H54 (cell line): ENCODE data around the gene TMEM131L.
"Not testable (repeated sequence)": the region's sequence is repeated elsewhere in the genome, so short reads cannot be mapped to it uniquely, and the experiment has no call there.

ENCODE experiments used
- DNase-seq: peaks from one replicate; pipeline ENCODE4 v3.0.0; 2011; ENCODE audit warnings: low spot score, mixed read lengths; ENCODE audit not compliant: insufficient read length
- FAIRE-seq: peaks from 3 replicates; lab custom pipeline; 2011; peaks lifted over from hg19 to GRCh38; lab: Jason Lieb, UNC
- POLR2A ChIP-seq: IDR thresholded peaks from 2 replicates; pipeline ENCODE4 v1.6.1; 2011; ENCODE audit warnings: low read depth, mild to moderate bottlenecking, low read length

TMEM131L gene

DNA sequence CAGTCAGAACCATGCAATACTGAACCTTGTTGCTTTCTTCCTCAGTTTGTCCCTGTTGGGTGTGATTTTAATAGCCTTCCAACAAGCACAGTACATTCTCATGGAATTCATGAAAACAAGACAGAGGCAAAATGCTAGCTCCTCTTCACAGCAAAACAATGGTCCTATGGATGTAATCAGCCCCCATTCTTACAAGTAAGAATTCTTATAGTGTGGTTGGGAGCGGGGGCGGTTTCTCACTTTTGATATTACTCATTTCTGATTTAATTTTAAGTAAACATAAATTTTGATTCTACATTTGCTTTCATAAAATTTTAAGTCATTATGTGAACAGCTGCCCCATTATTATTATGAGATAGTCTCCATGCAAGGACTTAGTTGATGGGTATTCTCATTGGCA is 137.1 kb downstream of the TMEM131L start:
- TF ChIP-seq POLR2A = no peak
- FAIRE-seq = no peak
- no peak for DNase-seq

DNA sequence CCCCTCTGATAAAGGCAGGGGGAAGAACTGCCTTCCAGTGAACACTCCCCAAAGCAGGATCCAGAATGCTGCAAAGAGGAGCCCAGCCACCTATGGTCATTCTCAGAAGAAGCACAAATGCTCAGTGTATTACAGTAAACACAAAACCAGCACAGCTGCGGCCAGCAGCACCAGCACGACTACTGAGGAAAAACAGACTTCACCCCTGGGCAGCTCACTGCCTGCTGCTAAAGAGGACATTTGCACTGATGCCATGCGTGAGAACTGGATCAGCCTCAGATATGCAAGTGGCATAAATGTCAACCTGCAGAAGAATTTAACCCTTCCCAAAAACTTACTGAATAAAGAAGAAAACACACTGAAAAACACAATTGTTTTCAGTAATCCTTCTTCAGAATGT is 137.7 kb downstream of the TMEM131L start:
- no peak for DNase-seq
- no peak for TF ChIP-seq POLR2A
- no peak for FAIRE-seq

DNA sequence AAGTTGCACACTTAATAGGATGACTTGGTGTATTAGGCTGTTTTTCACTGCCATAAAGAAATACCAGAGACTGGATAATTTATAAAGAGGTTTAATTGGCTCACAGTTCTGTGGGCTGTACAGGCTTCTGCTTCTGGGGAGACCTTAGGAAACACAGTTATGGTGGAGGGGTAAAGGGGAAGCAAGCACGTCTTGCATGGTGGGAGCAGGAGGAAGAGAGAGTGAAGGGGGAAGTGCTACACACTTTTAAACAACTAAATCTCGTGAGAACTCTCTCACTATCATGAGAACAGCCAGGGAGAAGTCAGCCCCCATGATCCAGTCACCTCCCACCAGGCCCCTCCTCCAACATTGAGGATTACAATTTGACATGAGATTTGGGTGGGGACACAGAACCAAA is 142.9 kb downstream of the TMEM131L start:
- not testable (repeated sequence) for FAIRE-seq, DNase-seq

DNA sequence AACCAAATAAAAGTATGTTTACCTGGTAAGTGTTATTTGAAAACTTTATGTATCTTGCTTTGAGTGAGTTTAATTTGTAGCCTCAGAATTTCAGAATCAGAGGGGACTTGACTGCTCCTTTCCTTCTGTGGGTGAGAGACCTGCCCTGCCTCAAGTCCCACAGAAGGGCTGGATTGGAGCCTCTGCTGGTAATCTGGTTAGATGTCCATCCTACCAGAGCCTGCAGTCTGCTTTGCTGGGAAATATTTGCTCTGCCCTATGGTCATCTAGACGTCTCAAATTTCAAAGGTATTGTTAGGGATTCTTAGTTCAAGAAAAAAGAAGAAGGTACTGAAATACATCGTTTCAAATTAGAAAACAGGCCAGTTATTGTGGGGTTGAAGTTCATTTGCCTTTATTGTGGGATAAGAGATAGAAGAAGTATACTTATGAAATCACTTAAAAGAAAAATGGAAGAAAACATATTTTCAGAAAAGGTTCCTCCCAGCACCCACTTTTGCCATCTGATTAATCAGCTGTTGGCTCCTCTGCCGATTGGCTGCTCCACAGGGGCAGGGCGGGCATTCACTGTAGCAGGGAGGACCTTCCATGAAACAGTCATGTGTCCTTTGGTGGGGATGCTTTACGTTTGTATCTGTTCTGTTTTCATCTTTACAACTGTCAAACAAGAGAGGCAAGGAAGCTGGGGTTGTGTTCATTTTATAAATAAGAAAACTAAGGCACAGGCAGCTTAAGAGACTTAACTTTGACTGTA is 144.6 kb downstream of the TMEM131L start:
- no peak for TF ChIP-seq POLR2A
- FAIRE-seq (no peak), DNase-seq (no peak)

DNA sequence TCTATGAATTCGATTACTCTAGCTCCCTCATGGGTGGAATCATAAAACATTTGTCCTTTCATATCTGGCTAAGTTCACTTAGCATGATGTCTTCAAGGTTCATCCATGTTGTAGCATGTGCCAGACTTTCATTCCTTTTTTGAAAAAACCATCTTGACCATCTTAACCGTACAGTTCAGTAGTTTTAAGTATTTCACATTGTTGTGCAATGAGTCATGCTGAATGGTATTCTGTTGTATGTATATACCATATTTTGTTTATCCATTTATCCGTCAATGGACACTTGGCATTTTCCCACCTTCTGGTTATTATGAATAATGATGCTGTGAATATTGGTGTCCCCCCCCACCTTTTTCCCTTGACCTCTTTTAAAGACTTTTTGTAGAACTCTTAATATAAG is 145.5 kb downstream of the TMEM131L start:
- DNase-seq (no peak), FAIRE-seq (no peak)
- TF ChIP-seq POLR2A = no peak

DNA sequence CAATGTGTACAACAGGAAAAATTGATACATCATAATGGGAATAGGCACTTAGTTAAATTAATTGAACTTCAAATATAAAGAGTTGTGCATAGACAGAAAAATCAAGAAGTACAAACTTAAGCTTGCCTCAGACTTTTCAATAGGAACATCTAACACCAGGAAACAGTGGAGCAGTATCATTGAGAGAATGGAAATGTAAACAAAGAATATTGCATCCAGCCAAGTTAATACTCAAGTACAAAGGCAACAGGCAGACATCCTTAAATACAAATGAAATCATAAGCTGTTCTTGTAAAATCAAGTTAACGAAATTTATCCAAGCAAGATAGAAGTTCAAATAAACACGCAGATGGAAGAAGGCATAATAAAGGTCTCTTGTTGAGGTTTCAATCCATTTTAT is 146.7 kb downstream of the TMEM131L start:
- FAIRE-seq (no peak), DNase-seq (no peak)
- TF ChIP-seq POLR2A = no peak

DNA sequence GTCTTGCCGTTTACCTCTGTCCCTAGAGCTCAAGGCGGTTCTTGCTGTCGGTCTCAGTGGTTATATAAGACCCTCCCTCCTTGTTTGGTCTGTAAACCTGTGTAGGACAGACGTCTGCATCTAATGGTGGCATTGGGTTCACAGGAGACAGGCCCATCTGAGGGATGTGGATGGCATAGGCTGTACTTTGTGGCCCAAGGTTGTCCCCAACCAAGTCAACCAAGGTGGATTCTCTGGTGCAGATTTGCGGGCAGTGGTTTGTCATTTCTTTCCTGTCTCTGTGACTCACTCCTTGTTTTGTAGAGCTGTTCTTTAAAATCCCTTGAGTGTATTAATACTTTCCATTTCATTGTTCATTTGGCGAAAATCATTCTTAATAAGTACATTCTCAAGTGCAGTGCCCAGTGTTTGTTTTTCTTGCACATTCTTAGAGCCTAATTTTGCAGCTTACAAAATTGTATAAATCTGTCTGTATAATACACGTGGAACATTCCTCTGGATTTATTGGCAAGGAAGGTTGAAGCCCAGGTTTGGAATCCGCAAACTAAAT is 149.9 kb downstream of the TMEM131L start:
- DNase-seq (no peak), FAIRE-seq (no peak)
- TF ChIP-seq POLR2A = no peak

DNA sequence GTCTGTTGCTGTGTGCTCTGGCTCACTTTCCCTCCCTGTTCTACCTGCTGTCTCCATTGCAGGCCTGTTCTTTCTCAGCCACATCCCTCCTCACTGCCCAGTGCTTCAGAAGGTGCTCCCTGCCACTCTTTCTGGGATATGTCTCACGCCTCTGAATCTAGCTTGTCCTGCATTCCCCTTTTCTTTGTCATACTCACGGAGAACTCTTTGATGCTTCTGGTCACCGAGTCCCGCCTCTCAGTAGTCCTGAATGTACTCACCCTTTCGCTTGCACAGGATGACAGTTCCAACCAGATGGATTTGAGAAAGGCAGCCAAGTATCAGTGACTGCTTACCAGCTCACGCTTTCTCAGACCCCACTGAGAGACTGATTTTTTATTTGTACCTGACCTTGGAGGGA is 152.7 kb downstream of the TMEM131L start:
- no peak for DNase-seq

DNA sequence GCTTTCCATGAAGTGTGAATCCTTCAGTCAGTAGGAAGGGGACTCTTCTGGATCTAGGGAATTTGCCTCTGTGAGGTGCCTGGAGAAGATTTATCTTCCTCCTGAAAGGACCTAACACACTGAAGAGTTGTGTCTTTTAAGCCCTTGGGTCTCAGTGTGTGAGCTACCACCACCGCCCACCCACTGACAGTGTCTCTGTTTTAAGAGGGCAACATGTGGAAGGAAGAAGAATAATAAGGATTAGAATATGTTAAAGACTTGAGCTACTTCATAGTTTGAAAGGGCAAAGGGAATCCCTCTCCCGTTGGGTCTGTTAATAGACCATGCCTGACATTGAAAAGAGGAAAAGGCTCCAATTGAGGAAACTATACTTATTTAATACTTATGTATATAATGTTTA is 153.7 kb downstream of the TMEM131L start:
- DNase-seq (no peak), FAIRE-seq (no peak)
- TF ChIP-seq POLR2A = no peak

More for the DNA sequence above, 152.7 kb downstream of the TMEM131L start:
- no peak for FAIRE-seq
- no peak for TF ChIP-seq POLR2A

DNA sequence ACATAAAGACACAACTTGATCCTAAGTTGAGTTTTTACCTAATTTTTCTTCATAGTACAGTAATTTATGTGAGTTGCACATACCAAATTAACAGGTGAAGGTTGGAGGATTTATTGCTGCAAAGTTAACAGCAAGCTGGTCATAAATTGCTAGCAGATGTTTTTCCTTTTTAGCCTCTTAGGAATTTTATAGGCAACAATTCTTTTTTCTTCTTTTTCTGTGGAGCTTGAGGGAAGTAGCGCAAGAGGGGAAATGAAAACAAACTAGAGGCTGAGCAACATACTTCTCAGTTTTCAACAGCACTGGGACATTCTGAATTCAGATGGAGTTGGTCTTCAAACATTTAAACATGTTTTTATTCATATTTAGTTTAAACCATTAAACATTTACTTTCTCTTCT is 154.2 kb downstream of the TMEM131L start:
- TF ChIP-seq POLR2A = no peak
- DNase-seq (no peak), FAIRE-seq (no peak)

DNA sequence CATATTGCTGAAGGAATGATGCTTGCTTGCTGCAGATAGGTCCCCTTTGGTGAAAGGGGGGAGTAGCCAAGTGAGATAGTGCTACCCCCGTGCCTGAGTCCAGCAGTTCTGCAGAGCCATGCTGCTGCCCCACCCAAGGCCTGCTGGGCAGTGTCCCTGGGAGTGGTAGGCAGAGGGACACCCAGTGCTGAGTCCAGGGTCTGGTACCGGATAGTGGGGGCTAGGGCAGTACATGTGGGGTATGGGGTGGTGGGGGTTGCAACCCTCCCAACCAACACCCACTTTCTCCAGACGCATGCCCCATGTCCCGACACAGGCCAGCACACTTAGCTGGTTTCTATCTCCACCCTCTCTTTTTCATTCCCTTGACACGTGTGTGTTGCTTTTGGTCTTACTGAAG is 155.9 kb downstream of the TMEM131L start:
- TF ChIP-seq POLR2A = no peak
- DNase-seq (no peak), FAIRE-seq (no peak)

DNA sequence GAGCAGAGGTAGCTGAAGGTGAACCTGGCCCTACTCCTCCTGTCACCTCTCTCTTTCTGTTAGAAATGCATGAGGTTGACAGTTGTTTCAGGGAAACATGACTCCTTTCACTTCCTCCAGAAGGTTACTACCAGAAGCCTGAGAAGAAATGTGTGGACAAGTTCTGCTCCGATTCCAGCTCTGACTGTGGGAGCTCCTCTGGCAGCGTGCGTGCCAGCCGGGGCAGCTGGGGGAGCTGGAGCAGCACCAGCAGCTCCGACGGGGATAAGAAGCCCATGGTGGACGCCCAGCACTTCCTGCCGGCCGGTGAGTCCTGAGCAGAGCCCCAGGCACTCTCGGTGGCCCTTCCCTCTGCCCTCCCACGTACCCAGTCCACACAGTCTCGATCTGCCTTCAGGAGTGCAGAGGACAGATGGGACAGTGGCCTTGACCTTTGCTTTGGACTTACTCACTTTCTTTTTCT is 156.6 kb downstream of the TMEM131L start:
- no peak for TF ChIP-seq POLR2A
- FAIRE-seq = no peak
- no peak for DNase-seq

DNA sequence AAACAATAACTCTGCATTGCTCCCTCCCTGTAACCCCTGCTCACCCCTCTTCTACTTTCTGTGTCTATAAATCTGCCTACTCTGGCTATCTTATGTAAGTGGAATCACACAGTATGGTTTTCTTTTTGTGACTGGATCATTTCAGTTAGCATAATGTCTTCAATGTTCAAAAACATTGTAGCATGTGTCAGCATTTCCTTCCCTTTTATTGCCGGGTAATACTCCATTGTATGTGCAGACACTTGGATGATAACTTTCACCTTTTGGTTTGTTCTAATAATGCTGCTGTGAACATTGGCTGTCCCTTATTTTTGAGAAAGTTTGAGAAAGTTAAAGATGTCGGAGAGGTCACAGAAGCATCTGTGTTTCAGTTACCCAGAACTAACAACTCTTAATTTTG is 157.3 kb downstream of the TMEM131L start:
- DNase-seq (no peak), FAIRE-seq (no peak)
- no peak for TF ChIP-seq POLR2A

DNA sequence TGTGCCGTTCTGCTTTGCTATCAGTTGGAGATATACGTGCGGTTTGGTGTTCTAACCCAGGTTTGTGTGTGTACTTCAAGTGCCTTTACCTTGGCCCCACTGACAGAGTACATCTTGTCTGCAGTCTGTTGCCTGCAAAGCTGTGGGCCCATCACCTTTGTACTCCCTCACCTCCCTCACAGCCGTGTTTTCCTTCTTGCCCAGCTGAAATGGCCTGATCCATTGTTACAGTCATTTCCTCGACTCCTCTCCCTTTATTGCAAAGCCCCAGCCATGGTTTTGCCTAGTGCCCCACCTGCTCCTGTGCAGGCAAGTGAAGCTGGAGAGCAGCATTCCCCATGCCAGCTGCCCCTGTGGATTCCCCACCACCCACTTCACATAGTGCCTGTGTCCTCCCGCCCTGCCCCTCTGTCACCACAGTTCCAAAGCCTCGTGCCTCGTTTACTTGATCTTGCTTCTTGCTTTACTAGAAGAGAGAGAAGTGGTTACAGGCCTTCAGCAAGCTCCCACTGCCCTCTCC is 162.7 kb downstream of the TMEM131L start:
- TF ChIP-seq POLR2A = no peak
- no peak for FAIRE-seq
- DNase-seq = no peak

DNA sequence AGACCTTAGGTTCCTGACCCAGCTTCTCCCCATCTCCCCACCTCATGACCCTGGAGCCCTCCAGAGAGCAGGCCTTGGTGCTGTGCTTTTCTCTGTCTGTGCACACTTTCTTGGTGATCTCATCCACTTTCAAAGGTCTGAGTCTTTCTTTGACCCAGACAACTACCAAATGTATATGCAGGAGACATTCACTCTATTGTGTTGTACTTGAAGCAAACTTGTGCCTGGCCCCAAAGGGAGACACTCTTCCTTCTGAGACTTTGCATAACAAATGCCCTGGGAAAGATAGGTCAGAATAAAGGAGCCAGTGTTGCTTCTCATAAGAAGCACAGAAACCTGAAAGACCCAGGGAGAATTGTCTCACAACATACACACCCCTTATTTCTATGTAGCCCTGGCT is 163.6 kb downstream of the TMEM131L start:
- no peak for TF ChIP-seq POLR2A
- no peak for DNase-seq
- no peak for FAIRE-seq
